HCT116 (cell line): ENCODE measurements around the gene SLC15A2. TPM values are rescaled to one million over a fixed set of nuclear protein-coding genes. Genes with fewer than 3 reads are reported as not detected.

ENCODE experiments used
- ATAC-seq: fragments of 200-7000 bp; cut with Tn5 transposase; 2 replicates; pipeline ENCODE4 v1.9.1; 2020; ENCODE audit warnings: mild to moderate bottlenecking, moderate library complexity
- BruUV-seq: library from RNA; stranded (reverse); fragments of 400-500 nt; replicated peaks from 2 replicates; lab custom pipeline; 2021; lab: Mats Ljungman, UMichigan
- CTCF ChIA-PET: fragments of 300-600 bp; sonication (Branson Sonifier 250); formaldehyde crosslinking; loops from one replicate; lab custom pipeline; 2021; ENCODE audit warnings: antibody characterized with exemption; lab: Charles Lee
- POLR2A ChIA-PET: fragments of 300-600, 350-600 bp; sonication (Branson Sonifier 250); formaldehyde crosslinking; loops from one replicate; lab custom pipeline; 2021; ENCODE audit warnings: antibody characterized with exemption; lab: Charles Lee
- RAD21 ChIA-PET, 2 experiments: fragments of 300-600 bp; sonication (Branson Sonifier 250); formaldehyde crosslinking; loops; one replicate each; lab custom pipeline; 2023; ENCODE audit warnings: low total read pairs in 2 of 2; ENCODE audit not compliant: uncharacterized antibody in 2 of 2, unreplicated experiment in 2 of 2, low non-redundant PET in 1 of 2; lab: Charles Lee
- DNase-seq: peaks from one replicate; pipeline ENCODE4 v3.0.0-alpha.2; 2010; ENCODE audit warnings: low read depth, low spot score
- H2AFZ ChIP-seq: fragments of 200-600 bp; shearing (Covaris generic), sonication (generic); 2 replicates; pipeline ENCODE4 v1.6.1; 2017; ENCODE audit warnings: low read depth, mixed run types, mixed read lengths, antibody characterized with exemption, low read length; ENCODE audit not compliant: poor library complexity, severe bottlenecking
- H3K27ac ChIP-seq: 2 replicates; pipeline ENCODE4 v1.5.1; 2012; ENCODE audit warnings: low read depth, low read length
- H3K27me3 ChIP-seq: fragments of 200-600 bp; sonication (generic); 2 replicates; pipeline ENCODE4 v1.6.1; 2016; ENCODE audit warnings: mixed run types, low read length, mixed read lengths; ENCODE audit not compliant: insufficient read depth
- H3K36me3 ChIP-seq, 2 experiments: fragments of 200-500 bp in 1 of 2; fragments of 200-600 bp in 1 of 2; sonication (Bioruptor generic) in 1 of 2; sonication (generic) in 1 of 2; 2 replicates each; pipeline versions ENCODE4 v1.5.1 to v1.6.1; 2014 to 2016; ENCODE audit warnings: low read length in 2 of 2, inconsistent platforms in 1 of 2, mixed read lengths in 1 of 2, mixed run types in 1 of 2; ENCODE audit not compliant: insufficient read depth in 2 of 2, control insufficient read depth in 1 of 2
- H3K4me1 ChIP-seq, 2 experiments: fragments of 200-600 bp in 1 of 2; sonication (generic) in 1 of 2; 2 replicates each; pipeline versions ENCODE4 v1.5.1 to v1.6.1; 2012 to 2017; ENCODE audit warnings: low read length in 2 of 2, inconsistent platforms in 1 of 2, mild to moderate bottlenecking in 1 of 2, mixed read lengths in 1 of 2, mixed run types in 1 of 2, moderate library complexity in 1 of 2; ENCODE audit not compliant: insufficient read depth in 2 of 2, control insufficient read depth in 1 of 2
- H3K4me2 ChIP-seq: fragments of 200-600 bp; sonication (generic); 2 replicates; pipeline ENCODE4 v1.6.1; 2017; ENCODE audit warnings: mixed run types, low read length, mixed read lengths
- H3K4me3 ChIP-seq, 2 experiments: fragments of 200-600 bp in 1 of 2; sonication (generic) in 1 of 2; replicated peaks in 1 of 2; 2 replicates each; pipeline ENCODE4 v1.5.1; 2011 to 2016; ENCODE audit warnings: low read length in 2 of 2, control low read depth in 1 of 2, low read depth in 1 of 2, mild to moderate bottlenecking in 1 of 2, mixed read lengths in 1 of 2, mixed run types in 1 of 2
- H3K79me2 ChIP-seq: fragments of 200-600 bp; sonication (generic); 2 replicates; pipeline ENCODE4 v1.6.1; 2017; ENCODE audit warnings: mild to moderate bottlenecking, mixed run types, low read length, moderate library complexity, mixed read lengths; ENCODE audit not compliant: insufficient read depth
- H3K9ac ChIP-seq: fragments of 200-600 bp; sonication (generic); 2 replicates; pipeline ENCODE4 v1.6.1; 2016; ENCODE audit warnings: low read length, mixed read lengths
- H3K9me2 ChIP-seq: fragments of 200-600 bp; sonication (generic), shearing (Covaris generic); 2 replicates; pipeline ENCODE4 v1.6.1; 2017; ENCODE audit warnings: mixed run types, mild to moderate bottlenecking, moderate library complexity; ENCODE audit not compliant: insufficient read depth
- H3K9me3 ChIP-seq, 2 experiments: fragments of 200-500 bp in 1 of 2; fragments of 200-600 bp in 1 of 2; sonication (Bioruptor generic) in 1 of 2; sonication (generic) in 1 of 2; 2 replicates each; pipeline ENCODE4 v1.6.1; 2014 to 2017; ENCODE audit warnings: low read length in 2 of 2, mixed read lengths in 2 of 2, inconsistent platforms in 1 of 2, low read depth in 1 of 2, mild to moderate bottlenecking in 1 of 2, mixed run types in 1 of 2, moderate library complexity in 1 of 2; ENCODE audit not compliant: control insufficient read depth in 1 of 2, insufficient read depth in 1 of 2
- H4K20me1 ChIP-seq: fragments of 200-600 bp; sonication (generic), shearing (Covaris generic); 2 replicates; pipeline ENCODE4 v1.6.1; 2017; ENCODE audit warnings: mixed run types, mild to moderate bottlenecking, moderate library complexity; ENCODE audit not compliant: insufficient read depth
- CBX3 ChIP-seq: IDR thresholded peaks from 2 replicates; pipeline ENCODE4 v1.6.1; 2012; ENCODE audit warnings: low read depth
- CEBPB ChIP-seq: IDR thresholded peaks from 2 replicates; pipeline ENCODE4 v1.6.1; 2012; ENCODE audit warnings: low read depth
- SIN3A ChIP-seq: IDR thresholded peaks from 2 replicates; pipeline ENCODE4 v1.6.1; 2012; ENCODE audit warnings: low read depth
- intact Hi-C: fragments of 100-400 bp; cut with micrococcal nuclease; formaldehyde crosslinking; loops from 2 replicates; pipeline ENCODE4 v1.10.0; 2022
- total RNA-seq: library from RNA; stranded (reverse); gene quantifications from one replicate; pipeline ENCODE4 v1.2.1, GENCODE V29; 2021; ENCODE audit not compliant: unreplicated experiment
- TF ChIP-seq, protein P1 (sequence below): IDR thresholded peaks from 2 replicates; pipeline ENCODE4 v1.6.1; 2011; ENCODE audit warnings: mild to moderate bottlenecking, low read length, moderate library complexity; ENCODE audit not compliant: insufficient replicate concordance; ENCODE audit errors: extremely low read depth
- TF ChIP-seq, protein P2 (sequence below), 3 experiments: fragments of 200-600 bp in 1 of 3; sonication (generic) in 1 of 3; IDR thresholded peaks in 2 of 3; conservative IDR thresholded peaks in 1 of 3; 2 replicates each; pipeline ENCODE4 v1.5.1; 2012 to 2017; ENCODE audit warnings: low read depth in 2 of 3, low read length in 2 of 3, antibody characterized with exemption in 1 of 3, borderline replicate concordance in 1 of 3, control low read depth in 1 of 3, mild to moderate bottlenecking in 1 of 3, mixed read lengths in 1 of 3, mixed run types in 1 of 3, moderate library complexity in 1 of 3; ENCODE audit not compliant: insufficient read depth in 1 of 3
- TF ChIP-seq, protein P3 (sequence below): IDR thresholded peaks from 2 replicates; pipeline ENCODE4 v1.6.1; 2012

Gene SLC15A2
- total RNA-seq, 1 experiment from 2014 or later = 0.96 TPM

DNA sequence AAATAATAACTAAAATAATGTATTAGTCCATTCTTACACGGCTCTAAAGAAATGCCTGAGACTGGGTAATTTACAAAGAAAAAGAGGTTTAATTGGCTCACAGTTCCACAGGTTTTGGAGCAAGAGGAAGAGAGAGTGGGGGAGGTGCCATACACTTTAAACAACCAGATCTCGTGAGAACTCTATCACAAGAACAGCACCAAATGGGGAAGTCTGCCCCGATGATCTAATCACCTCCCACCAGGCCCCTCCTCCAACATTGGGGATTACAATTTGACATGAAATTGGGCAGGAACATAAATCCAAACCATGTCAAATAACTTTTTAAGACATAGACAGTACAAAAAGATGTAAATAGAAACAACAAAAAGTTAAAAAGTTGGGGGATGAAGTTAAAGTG lies 64.6 kb downstream of the SLC15A2 start:
- DNase-seq (no peak), ATAC-seq (no peak)
- BruUV-seq = no TSS peak
- Histone ChIP-seq H3K27me3 (no peaks in the 10 kb centered on the region), H3K27ac (no peak overlapping the region), H3K9me2 (no peaks in the 10 kb centered on the region), H2AFZ (no peak overlapping the region), H3K4me1 (no peaks in the 10 kb centered on the region), H4K20me1 (no peaks in the 10 kb centered on the region), H3K4me3 (no peak overlapping the region), H3K36me3 (no peaks in the 10 kb centered on the region), H3K9ac (no peak overlapping the region)
- ChIA-PET POLR2A (no interaction called here), RAD21 (no interaction called here)
- TF ChIP-seq SIN3A = no peak
- TF ChIP-seq CBX3 = no peak
- TF ChIP-seq, protein P1, sequence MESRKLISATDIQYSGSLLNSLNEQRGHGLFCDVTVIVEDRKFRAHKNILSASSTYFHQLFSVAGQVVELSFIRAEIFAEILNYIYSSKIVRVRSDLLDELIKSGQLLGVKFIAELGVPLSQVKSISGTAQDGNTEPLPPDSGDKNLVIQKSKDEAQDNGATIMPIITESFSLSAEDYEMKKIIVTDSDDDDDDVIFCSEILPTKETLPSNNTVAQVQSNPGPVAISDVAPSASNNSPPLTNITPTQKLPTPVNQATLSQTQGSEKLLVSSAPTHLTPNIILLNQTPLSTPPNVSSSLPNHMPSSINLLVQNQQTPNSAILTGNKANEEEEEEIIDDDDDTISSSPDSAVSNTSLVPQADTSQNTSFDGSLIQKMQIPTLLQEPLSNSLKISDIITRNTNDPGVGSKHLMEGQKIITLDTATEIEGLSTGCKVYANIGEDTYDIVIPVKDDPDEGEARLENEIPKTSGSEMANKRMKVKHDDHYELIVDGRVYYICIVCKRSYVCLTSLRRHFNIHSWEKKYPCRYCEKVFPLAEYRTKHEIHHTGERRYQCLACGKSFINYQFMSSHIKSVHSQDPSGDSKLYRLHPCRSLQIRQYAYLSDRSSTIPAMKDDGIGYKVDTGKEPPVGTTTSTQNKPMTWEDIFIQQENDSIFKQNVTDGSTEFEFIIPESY = no peak
- TF ChIP-seq, protein P2, sequence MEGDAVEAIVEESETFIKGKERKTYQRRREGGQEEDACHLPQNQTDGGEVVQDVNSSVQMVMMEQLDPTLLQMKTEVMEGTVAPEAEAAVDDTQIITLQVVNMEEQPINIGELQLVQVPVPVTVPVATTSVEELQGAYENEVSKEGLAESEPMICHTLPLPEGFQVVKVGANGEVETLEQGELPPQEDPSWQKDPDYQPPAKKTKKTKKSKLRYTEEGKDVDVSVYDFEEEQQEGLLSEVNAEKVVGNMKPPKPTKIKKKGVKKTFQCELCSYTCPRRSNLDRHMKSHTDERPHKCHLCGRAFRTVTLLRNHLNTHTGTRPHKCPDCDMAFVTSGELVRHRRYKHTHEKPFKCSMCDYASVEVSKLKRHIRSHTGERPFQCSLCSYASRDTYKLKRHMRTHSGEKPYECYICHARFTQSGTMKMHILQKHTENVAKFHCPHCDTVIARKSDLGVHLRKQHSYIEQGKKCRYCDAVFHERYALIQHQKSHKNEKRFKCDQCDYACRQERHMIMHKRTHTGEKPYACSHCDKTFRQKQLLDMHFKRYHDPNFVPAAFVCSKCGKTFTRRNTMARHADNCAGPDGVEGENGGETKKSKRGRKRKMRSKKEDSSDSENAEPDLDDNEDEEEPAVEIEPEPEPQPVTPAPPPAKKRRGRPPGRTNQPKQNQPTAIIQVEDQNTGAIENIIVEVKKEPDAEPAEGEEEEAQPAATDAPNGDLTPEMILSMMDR (IDR thresholded peaks at IDR 0.05 in 2 of 3, conservative IDR thresholded peaks at IDR 0.05 in 1 of 3; ENCODE audit: borderline replicate concordance in 1 of 3, insufficient read depth in 1 of 3, low read depth in 2 of 3, low read length in 2 of 3) = no peak
- TF ChIP-seq CEBPB = no peak
- TF ChIP-seq, protein P3, sequence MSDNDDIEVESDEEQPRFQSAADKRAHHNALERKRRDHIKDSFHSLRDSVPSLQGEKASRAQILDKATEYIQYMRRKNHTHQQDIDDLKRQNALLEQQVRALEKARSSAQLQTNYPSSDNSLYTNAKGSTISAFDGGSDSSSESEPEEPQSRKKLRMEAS = no peak
- TF ChIP-seq, all 23 proteins: peak for 0
- Histone ChIP-seq H3K79me2 (no peaks in the 10 kb centered on the region), H3K9me3 (no peaks in the 10 kb centered on the region), H3K4me2 (no peak overlapping the region)
- intact Hi-C loops = no loop called here
- CTCF ChIA-PET = no interaction called here
